NCI-H1694 (cell line): ENCODE measurements around the gene KCTD11.
"Not testable (repeated sequence)": the region's sequence is repeated elsewhere in the genome, so short reads cannot be mapped to it uniquely, and the experiment has no call there.

ENCODE experiments used
- DNase-seq: peaks from one replicate; lab custom pipeline; 2025; lab: John Stamatoyannopoulos, UW

Gene KCTD11

DNA sequence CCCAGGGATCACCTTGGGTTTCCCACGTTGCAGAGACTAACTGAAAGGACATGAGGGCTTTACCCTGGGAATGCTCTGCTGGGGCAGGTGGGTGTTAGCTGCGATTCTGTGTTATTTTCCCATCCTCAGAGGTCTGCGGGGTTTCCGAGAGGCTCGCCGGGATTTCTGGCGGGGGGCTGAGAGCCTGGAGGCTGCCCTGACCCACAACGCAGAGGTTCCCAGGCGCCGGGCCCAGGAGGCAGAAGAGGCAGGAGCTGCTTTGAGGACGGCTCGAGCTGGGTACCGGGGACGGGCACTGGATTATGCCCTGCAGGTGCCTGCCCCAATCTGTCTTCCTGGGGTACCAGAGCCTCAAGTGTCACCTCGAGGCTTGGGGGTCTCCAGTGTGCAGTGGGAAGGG lies 8.7 kb upstream of the KCTD11 start:
- DNase-seq: no peak

DNA sequence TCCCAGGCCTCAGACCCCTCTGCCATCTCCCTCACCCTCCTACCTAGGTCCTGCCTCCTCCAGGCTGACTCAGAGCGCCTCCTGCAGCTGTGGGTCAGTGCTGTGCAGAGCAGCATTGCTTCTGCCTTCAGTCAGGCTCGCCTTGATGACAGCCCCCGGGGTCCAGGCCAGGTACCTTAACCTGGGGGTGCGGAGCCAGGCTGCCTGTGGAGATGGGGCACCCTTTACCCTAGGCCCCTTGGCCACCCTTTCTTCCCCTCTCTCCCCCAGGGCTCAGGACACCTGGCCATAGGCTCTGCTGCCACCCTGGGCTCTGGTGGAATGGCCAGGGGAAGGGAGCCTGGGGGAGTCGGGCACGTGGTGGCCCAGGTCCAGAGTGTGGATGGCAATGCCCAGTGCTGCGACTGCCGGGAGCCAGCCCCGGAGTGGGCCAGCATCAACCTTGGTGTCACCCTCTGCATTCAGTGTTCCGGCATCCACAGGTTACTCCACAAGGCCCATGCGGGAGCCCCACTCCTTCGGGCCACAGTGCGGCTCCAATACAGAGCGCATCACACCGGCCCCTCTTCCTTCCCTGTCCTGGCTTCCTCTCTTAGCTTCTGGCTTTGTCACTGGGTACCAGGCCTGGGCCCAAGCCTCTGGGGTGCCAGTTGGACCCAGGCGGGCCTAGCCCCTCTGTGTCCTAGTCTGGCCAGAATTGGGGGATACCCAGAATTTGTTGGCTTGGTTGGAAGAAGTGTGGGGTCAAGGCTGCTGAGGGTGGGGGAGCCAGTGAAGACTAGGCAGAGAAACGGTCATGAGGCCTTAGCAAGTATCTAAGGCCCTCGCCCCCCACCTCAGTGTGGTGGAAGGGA lies 5.0 kb upstream of the KCTD11 start:
- no peak for DNase-seq

DNA sequence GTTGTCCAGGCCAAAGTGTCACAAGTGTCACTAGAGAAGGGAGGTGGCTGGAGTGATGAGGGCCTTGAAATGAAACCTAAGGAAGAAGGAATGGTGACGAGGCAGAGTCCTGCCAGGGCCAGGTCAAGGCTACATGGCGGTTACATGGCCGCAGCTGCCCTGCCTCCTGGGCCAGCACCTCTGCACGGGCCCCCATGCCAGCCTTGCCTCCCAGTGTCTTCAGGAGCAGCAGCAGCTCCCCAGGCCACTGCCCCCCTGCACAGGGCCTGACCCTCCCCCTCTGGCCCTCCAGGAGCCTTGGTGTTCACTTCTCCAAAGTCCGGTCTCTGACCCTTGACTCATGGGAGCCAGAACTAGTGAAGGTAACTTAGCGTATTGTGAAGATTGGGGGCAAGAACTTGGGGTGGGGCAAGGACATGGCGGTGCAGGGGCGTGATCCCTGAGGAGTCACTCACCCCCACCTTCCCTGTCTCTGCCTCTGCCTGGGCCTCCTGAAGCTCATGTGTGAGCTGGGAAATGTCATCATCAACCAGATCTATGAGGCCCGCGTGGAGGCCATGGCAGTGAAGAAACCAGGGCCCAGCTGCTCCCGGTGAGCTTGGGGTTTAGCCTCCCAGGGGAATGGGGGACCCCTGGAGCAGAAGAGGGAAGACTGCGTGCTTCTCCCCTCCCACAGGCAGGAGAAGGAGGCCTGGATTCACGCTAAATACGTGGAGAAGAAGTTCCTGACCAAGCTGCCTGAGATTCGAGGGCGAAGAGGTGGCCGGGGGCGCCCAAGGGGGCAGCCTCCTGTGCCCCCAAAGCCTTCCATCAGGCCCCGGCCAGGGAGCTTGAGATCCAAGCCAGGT lies 4.1 kb upstream of the KCTD11 start:
- DNase-seq: no peak

DNA sequence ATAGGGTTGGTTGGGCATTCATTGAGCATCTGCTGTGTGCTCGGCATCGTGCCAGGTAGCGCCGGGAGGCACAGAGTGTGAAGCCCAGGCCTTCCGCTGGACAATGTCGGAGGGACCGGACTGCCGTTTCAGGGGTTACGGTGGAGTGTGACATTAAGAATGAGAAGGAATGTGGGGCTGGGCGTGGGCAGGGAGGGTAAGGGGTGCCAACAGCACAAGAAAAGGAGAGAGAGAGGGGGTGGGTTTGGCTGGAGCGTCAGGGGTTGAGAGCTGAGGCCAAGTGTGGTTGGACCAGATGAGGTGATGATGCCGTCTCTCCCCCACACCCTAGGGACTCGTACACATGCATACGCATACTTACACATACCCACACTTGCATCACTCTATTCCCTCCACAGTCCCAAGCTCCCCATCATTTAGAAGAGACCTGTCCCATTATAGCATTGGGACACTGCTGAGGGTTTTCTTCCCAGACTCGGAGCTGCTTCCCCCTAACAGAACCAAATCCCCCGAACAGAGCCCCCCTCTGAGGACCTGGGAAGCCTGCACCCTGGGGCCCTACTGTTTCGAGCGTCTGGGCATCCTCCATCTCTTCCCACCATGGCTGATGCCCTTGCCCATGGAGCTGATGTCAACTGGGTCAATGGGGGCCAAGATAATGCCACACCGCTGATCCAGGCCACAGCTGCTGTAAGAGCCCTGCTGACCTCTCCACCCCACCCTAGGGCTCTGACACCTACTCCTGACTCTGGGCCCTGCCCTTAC lies 3.3 kb upstream of the KCTD11 start:
- no peak for DNase-seq

DNA sequence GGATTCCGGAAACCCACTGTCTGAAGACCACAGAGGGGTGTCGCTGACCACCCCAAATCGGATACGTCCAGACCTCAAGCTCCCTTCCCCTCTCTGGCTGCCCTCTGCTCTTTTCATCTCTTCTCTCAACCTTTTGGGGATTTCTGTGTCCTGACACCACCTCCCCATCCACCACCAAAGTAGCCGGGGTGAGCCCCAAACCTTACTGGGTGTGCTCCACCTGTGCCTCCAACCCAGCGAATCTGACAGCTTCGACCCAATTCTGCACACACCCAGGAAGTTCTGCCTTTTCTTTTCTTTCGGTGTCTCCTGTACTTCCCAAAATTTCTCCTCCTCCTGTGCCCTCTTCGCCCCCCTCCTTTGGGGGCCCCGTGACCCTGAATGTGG lies 534 bp downstream of the KCTD11 start:
- DNase-seq: no peak

DNA sequence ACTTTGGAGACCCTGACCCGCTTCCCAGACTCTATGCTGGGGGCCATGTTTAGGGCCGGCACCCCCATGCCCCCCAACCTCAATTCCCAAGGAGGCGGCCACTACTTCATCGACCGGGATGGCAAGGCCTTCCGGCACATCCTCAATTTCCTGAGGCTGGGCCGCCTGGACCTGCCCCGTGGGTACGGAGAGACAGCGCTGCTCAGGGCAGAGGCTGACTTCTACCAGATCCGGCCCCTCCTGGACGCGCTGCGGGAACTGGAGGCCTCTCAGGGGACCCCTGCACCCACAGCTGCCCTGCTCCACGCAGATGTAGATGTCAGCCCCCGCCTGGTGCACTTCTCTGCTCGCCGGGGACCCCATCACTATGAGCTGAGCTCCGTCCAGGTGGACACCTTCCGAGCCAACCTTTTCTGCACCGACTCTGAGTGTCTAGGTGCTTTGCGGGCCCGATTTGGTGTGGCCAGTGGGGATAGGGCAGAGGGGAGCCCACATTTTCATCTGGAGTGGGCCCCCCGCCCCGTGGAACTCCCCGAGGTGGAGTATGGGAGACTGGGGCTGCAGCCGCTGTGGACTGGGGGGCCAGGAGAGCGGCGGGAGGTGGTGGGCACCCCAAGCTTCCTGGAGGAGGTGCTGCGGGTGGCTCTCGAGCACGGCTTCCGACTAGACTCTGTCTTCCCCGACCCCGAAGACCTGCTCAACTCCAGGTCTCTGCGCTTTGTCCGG lies 1.1 kb downstream of the KCTD11 start:
- no peak for DNase-seq

DNA sequence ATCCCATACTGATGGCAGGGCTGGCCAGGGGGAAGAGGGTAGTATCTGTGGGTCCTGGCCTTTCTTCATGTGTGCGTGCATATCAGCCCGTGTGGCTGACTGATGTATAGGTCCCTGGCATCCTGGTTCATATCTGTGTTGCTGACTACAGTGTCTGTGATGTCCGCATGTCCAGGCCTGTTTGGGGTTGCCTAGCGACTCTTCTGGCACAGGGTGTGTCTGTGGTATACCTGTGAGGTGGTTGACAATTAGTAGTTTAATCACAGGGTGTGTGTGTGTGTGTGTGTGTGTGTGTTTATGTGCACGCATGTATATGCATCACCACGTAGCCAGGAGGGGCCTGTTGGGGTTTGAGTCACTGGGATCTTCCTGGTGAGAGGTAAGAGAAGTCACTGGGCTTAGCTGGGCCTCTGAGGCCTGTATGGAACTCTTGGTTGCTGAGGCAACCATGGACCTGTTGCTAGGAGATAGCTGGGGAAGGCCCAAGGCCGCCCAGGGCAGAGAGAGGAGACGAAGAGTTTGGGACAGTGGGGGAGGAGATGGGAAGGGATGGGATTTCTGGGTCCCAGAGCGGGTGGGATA lies 2.4 kb downstream of the KCTD11 start:
- peak; percentile 11 for DNase-seq

DNA sequence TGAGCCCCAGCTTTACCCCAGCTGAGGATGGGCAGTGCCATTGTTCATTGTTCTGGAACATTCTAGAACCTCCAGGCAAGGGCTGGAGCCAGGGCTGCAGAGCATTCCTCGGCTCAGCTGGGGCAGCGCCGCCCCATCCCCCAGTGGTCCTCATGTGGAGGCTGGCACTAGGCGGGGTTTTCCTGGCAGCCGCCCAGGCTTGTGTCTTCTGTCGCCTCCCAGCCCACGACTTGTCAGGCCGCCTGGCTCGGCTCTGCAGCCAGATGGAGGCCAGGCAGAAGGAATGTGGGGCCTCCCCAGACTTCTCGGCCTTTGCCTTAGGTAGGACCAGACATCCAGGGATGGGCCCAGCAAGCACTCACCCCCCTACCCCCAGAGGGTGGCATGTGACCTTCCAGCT lies 3.1 kb downstream of the KCTD11 start, which contains the start of gene TMEM95:
TSS of gene TMEM95 (plus strand) at position 104 of the 400 bp plus-strand sequence. CDS start at position 153, 49 bp downstream.
- peak; percentile 57 for DNase-seq

DNA sequence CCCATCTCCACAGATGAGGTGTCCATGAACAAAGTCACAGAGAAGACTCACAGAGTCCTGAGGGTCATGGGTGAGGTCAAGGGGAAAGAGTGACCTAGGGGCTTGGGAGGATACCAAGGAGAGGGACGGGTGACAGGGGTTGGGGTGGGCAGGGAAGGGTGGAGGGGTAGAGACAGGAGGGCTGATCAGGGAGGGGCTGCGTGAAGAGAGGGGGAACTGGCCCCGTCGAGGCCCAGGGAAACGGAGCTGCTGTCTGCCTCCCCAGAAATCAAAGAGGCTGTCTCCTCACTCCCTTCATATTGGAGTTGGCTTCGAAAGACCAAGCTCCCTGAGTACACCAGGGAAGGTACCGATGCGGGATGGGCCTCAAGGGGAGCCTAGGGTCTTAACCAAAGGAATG lies 3.6 kb downstream of the KCTD11 start:
- no peak for DNase-seq

DNA sequence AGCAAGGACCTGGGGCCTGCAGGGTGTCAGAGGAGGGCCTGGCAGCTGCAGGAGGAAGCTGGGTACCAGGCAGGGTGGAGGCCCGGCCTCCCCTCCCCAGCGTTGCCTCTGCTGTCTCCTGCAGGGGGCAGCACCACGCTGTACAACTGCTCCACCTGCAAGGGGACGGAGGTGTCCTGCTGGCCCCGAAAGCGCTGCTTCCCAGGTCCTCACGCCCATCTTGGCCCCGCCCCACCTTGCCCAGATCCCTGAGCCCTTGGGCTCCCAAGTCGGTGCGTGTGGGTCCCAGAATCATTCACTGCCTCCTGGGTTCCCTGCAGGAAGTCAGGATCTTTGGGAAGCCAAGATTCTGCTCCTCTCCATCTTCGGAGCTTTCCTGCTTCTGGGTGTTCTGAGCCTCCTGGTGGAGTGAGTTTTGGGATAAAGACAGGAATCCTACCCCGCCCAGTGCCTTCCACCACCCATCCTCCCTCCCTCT lies 4.1 kb downstream of the KCTD11 start:
- DNase-seq: peak; percentile 73

DNA sequence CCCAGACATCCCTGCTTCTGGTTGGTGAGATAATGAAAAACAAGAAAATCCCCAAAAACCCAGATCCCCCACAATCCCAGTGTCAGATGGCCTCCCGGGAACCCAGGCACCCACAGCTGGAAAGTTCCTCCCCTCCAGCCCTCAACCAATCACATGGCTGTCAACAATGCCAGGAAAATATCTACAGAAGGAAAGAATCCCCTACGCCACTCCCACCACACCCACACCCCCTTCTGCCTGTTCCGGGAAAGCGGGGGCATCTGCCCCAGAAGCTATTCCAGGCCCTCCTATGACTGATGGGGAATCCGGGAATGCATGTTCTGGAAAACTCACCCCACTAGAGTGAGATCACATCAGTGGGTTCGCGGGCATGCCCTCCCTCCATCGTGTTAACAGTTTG lies 4.8 kb downstream of the KCTD11 start:
- DNase-seq: no peak

DNA sequence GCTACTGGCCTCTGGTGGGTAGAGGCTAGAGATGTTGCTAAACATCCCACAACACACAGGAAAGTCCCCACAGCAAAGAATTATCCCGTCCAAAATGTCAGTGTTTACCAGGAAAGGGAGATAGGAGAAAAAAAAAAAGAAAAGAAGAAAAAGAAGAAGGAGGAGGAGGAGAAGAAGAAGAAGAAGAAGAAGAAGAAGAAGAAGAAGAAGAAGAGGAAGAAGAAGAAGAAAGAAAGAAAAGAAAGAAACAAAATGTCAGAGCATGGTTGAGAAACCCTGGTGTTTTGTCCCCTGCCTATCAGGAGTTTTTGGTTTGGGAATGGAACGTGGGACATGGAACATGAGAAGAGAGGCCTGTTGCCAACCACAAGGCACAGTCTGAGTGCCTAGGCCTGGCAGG lies 5.4 kb downstream of the KCTD11 start:
- no peak for DNase-seq

DNA sequence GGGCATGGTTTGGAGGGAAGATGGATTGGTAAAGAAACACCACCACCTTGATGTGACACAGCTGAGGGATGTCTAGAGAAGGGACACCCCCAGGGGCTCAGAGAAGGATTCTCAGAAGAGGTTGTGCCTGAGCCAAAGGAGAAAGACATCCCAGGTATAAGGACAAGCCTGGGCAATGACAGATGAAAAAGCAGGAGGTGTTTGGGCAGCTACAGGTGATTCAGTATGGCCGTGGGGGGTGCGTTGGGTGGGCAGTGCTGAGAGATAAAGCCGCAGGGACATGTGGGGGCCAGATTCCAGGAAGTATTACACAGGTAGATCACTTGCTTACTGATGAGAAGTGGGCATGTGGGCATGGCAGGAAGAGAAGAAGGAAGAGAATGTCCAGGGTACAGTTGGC lies 9.9 kb downstream of the KCTD11 start:
- DNase-seq: no peak

DNA sequence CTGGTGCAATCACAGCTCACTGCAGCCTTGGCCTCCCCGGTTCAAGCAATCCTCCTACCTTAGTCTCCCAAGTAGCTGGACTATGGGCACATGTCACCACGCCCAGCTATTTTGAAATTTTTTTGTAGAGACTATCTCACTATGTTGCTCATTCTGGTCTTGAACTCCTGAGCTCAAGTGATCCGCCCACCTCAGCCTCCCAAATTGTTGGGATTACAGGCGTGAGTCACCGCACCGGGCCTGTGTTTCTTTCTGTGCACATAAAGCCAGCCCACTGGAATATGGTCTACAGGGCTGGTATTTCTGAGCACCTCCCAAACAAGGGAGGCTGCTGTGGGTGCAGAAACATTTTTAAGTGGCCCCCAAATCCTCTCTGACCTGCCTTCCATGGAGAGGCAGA lies 11.3 kb downstream of the KCTD11 start:
- no peak for DNase-seq

DNA sequence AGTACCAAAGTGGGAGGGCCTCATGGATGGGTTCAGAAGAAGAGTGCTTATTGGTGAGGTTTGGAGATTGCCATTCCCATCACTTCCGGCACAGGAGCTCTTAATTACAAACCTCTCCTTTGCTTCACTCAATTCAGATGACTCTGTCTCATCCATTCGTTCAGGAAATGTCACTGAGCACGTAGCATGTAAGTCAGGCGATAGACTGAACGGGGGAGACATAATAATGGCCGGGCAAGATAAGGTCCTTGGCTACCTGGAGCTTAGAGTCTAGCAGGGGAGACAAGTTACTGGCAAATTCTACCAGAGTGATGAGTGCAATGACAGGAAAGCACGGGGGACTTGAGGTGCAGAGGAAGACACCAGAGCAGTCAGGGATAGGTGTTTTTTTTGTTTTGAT lies 14.0 kb downstream of the KCTD11 start:
- not testable (repeated sequence) for DNase-seq

DNA sequence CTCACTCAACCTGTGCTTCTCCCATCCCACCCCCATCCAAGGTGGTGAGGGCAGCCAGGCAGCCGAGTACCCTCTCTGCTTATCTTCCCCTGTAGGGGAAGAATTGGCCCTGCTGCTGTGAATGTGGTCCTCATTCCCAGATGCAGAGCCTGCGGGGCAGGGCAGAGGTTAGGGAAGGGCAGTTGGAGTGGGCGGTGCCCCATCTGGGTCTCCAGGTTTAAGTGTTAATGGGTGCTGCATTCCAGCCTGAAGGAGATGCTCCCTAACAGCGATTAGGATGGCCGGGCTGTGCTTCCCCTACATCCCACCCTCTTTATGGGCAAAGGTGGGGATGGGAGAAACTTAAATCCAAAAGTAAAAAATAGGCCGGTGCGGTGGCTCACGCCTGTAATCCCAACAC lies 15.1 kb downstream of the KCTD11 start:
- no peak for DNase-seq

DNA sequence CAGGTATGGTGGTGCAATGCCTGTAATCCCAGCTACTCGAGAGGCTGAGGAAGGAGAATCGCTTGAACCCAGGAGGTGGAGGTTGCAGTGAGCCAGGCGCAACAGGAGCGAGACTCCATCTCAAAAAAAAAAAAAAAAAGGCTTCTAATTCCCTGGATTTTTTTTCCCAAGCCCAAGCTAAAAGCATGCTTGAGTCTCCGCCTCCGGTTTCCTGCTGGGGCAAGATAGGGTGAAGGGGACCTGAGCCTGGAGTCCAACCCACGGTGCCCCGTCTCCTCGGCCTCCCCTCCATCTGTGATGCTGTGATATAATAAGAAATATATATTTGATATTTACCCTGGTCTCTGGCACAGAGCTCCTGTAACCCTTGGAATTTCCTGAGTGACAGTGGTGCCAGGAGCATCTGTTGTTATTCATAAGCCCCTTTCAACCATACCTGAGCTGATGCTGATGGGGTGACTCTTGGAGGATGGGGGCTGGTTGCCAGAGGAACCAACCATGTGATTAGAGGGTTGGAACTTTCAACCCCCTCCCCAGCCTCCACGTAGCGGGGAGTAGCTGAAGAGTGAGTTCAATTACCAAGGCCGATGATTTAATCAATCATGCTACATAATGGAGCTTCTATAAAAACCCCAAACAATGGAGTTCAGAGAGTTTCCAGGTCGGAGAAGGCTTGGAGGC lies 16.1 kb downstream of the KCTD11 start:
- no peak for DNase-seq

DNA sequence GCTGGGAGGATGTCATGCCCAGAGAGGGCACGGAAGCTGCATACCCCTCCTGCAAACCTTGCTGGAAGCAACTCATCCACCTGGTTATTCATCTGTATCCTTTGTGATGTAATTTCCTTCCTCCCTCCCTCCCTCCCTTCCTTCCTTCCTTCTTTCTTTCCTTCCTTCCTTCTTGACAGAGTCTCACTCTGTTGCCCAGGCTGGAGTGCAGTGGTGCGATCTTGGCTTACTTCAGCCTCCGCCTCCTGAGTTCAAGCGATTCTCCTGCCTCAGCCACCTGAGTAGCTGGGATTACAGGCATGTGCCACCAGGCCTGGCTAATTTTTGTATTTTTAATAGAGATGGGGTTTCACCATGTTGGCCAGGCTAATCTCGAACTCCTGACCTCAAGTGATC lies 16.6 kb downstream of the KCTD11 start:
- DNase-seq: not testable (repeated sequence)

DNA sequence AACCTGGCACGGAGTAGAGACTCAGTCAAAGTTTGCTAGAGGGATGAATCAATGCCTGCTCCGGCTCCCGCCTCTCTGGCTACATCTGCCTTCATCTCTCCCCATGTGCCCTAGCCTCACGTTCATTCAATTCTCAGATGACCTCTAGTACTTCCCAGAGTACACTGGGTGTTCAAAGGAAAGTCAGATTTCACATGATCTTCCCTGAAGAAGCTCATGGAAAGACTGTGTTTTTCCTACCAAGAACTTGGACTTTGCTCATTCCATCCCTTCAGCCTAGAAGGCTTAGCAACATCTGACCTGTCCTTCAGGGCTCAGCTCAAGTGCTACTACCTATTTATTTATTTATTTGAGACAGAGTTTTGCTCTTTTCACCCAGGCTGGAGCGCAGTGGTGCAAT lies 17.9 kb downstream of the KCTD11 start:
- no peak for DNase-seq

DNA sequence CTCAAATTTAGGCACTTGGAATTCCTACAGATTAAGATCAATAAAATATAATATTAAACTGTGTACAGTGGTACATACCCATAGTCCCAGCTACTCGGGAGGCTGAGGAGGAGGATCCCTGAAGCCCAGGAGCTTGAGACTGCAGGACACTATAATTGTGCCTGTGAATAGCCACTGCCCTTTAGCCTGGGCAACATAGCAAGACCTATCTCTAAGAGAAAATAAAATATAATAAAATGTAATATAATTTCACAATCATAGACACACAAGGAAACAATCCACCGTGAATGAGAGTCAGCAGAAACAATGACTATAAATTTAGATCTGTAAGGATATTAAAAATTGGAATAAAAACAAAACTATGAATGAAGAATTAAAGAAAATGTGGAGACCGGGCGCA lies 18.9 kb downstream of the KCTD11 start:
- DNase-seq: no peak

DNA sequence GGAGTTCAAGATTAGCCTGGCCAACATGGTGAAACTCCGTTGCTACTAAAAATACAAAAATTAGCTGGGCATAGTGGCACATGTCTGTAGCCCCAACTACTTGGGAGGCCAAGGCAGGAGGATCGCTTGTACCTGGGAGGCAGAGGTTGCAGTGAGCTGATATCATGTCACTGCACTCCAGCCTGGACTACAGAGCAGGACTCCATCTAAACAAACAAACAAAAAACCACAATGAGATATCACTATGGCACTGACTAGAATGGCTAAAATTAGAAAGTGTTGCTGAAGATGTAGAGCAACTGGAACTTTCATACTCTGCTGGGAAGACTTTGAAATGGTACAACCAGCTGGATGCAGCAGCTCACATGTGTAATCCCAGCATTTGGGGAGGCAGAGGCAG lies 22.4 kb downstream of the KCTD11 start:
- no peak for DNase-seq
